ENCODE measurements around the gene CENPP.

CENPP gene

GRCh38 chr9:92429836-92430235 is 104.1 kb downstream of the CENPP start:
- DNase-seq: no peak

- no peak for DNase-seq
Observed at GRCh38 chr9:92432350-92432749, 106.6 kb downstream of the CENPP start.

GRCh38 chr9:92432972-92433548 is 107.3 kb downstream of the CENPP start:
- peak; percentile 13 for DNase-seq

GRCh38 chr9:92435263-92435662 is 109.5 kb downstream of the CENPP start:
- DNase-seq: no peak

GRCh38 chr9:92438900-92439526 is 113.3 kb downstream of the CENPP start:
- no peak for DNase-seq

- no peak for DNase-seq
Observed at GRCh38 chr9:92439921-92440750, 114.4 kb downstream of the CENPP start.

- DNase-seq: peak; percentile 64
Observed at GRCh38 chr9:92440751-92441046, 114.9 kb downstream of the CENPP start.

- no peak for DNase-seq
Observed at GRCh38 chr9:92444841-92445240, 119.1 kb downstream of the CENPP start.

- DNase-seq: no peak
Observed at GRCh38 chr9:92446536-92446935, 120.8 kb downstream of the CENPP start.

- peak; percentile 8 for DNase-seq
Observed at GRCh38 chr9:92455217-92455616, 129.5 kb downstream of the CENPP start.

- no peak for DNase-seq
Observed at GRCh38 chr9:92457576-92457975, 131.8 kb downstream of the CENPP start.

- DNase-seq: no peak
Observed at GRCh38 chr9:92463387-92463786, 137.6 kb downstream of the CENPP start.

GRCh38 chr9:92463984-92464383 is 138.2 kb downstream of the CENPP start:
- no peak for DNase-seq

- DNase-seq: no peak
Observed at GRCh38 chr9:92467041-92467440, 141.3 kb downstream of the CENPP start.

- no peak for DNase-seq
Observed at GRCh38 chr9:92467511-92467910, 141.8 kb downstream of the CENPP start.

- DNase-seq: no peak
Observed at GRCh38 chr9:92468206-92468605, 142.5 kb downstream of the CENPP start.

- no peak for DNase-seq
Observed at GRCh38 chr9:92474587-92474986, 148.8 kb downstream of the CENPP start.

- no peak for DNase-seq
Observed at GRCh38 chr9:92476962-92477361, 151.2 kb downstream of the CENPP start.

GRCh38 chr9:92478783-92479182 is 153.0 kb downstream of the CENPP start:
- DNase-seq: no peak

GRCh38 chr9:92479346-92479745 is 153.6 kb downstream of the CENPP start:
- DNase-seq: no peak

- no peak for DNase-seq
Observed at GRCh38 chr9:92480291-92480771, 154.6 kb downstream of the CENPP start.

- DNase-seq: peak; percentile 23
Observed at GRCh38 chr9:92480986-92481633, 155.4 kb downstream of the CENPP start.

GRCh38 chr9:92482329-92482728 is 156.6 kb downstream of the CENPP start, which contains the start of gene ASPN:
ASPN (minus strand) TSS chr9:92482506.
- no peak for DNase-seq

GRCh38 chr9:92482805-92483204 is 157.1 kb downstream of the CENPP start:
- DNase-seq: no peak
